Fibroblast of pulmonary artery (primary cell): Measurements from ENCODE around the gene OR7G3.

ENCODE experiments used
- DNase-seq: peaks from one replicate; pipeline ENCODE4 v3.0.0-alpha.2; 2010; ENCODE audit warnings: low read depth
- H3K4me3 ChIP-seq: replicated peaks from 2 replicates; pipeline ENCODE4 v1.5.1; 2011; ENCODE audit warnings: low read depth, mild to moderate bottlenecking, control low read depth, low read length, moderate library complexity
- TF ChIP-seq, protein P1 (sequence below): IDR thresholded peaks from 2 replicates; pipeline ENCODE4 v1.5.1; 2011; ENCODE audit warnings: mild to moderate bottlenecking, control low read depth, low read length, inconsistent platforms; ENCODE audit errors: missing control alignments

OR7G3 gene

GRCh38 chr19:9126900-9127405 is at the start of gene OR7G3:
OR7G3 (minus strand) TSS chr19:9126950; CDS start chr19:9126950, 0 bp downstream.
- DNase-seq, result no peak
- TF ChIP-seq, protein P1, sequence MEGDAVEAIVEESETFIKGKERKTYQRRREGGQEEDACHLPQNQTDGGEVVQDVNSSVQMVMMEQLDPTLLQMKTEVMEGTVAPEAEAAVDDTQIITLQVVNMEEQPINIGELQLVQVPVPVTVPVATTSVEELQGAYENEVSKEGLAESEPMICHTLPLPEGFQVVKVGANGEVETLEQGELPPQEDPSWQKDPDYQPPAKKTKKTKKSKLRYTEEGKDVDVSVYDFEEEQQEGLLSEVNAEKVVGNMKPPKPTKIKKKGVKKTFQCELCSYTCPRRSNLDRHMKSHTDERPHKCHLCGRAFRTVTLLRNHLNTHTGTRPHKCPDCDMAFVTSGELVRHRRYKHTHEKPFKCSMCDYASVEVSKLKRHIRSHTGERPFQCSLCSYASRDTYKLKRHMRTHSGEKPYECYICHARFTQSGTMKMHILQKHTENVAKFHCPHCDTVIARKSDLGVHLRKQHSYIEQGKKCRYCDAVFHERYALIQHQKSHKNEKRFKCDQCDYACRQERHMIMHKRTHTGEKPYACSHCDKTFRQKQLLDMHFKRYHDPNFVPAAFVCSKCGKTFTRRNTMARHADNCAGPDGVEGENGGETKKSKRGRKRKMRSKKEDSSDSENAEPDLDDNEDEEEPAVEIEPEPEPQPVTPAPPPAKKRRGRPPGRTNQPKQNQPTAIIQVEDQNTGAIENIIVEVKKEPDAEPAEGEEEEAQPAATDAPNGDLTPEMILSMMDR, result no peak
- no peak within 1 kb of the TSS for H3K4me3 ChIP-seq

GRCh38 chr19:9175326-9175725 is 48.6 kb upstream of the OR7G3 start:
- TF ChIP-seq, protein P1, result no peak
- no peak overlapping the region for H3K4me3 ChIP-seq
- no peak for DNase-seq

DNA sequence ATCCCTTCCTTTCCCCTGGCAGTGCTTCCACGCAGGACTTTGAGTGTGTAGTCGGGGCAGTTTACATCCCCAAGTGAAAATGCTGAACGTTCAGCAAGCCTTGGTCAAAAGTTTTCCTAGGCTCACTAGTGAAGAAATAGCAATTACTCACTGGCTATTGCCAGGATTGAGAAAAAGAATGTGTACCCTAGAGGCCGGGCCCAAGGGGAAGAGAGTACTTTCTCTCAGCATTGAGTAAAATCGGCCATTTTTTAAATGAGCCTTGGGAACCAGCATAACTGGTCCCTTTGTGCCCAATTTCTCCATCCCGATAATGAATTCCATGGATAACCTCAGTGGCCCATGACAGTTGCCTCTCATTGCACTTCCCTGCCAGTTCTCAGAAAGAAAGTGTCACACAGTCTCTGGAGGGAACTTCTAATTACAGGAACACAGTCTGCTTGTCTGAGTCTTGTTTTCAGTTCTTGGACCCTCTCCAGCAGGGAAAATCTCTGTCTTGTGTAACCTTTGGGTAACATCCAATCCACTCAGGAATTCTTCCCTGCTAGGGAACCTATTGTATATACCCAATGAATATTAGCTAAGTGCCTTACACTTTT is 44.7 kb upstream of the OR7G3 start:
- TF ChIP-seq, protein P1, result no peak
- DNase-seq, result peak; percentile 16
- H3K4me3 ChIP-seq, result no peak overlapping the region

GRCh38 chr19:9166846-9167245 is 40.1 kb upstream of the OR7G3 start:
- DNase-seq, result no peak
- H3K4me3 ChIP-seq, result no peak overlapping the region
- TF ChIP-seq, protein P1, result no peak

GRCh38 chr19:9165261-9165660 is 38.5 kb upstream of the OR7G3 start:
- DNase-seq, result peak; percentile 17
- H3K4me3 ChIP-seq, result no peak overlapping the region
- TF ChIP-seq, protein P1, result no peak

DNA sequence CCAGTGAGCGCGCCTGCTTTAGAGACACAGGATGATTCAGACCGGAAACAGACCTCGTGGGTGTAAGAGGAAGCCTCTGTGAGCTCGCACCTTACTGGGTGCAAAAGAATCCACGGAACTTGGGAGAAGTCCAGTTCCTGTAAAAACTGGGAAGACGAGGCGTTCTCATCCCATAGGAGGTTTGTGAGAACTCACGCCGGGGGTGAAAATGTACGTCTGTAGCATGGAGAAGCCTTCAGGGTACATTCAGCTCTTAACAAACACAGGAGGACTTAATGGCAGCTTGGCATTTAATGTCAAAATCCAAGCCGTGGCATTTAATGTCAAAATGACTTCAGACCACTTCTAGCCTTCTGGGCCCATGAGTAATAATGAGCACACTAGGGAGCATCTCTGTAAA is 34.7 kb upstream of the OR7G3 start:
- no peak for DNase-seq
- TF ChIP-seq, protein P1, result no peak
- no peak overlapping the region for H3K4me3 ChIP-seq

DNA sequence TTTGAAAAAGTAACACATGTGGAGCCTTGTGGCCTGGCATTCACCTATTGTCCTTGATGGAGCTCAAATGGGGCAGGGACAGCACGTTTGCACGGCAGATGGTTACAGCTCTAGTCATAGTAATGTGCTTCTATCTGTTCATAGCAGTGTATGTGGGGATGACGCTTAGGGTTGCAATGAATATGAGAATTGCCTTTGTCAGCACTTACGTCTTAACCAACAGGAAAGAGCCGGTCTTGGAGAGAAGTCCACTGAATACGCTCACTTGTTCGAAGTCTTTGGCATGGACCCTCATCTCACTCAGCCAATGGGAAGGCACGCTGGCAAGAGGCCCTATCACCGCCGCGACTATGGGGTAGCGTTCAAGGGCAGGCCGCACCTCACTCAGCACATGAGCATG is 33.1 kb upstream of the OR7G3 start:
- TF ChIP-seq, protein P1, result no peak
- H3K4me3 ChIP-seq, result no peak overlapping the region
- DNase-seq, result no peak
